Liver (tissue), 9 donors: ENCODE results near the gene PITPNB. TPM values are rescaled to one million over a fixed set of nuclear protein-coding genes. Genes with fewer than 3 reads are reported as not detected.

Source experiments
- DNase-seq: peaks from one replicate; pipeline ENCODE4 v3.0.0-alpha.2; 2017; ENCODE audit warnings: low spot score
- H3K27ac ChIP-seq, 2 donors: one replicate each; pipeline ENCODE4 v1.7.0; 2013; ENCODE audit warnings: inconsistent platforms in 2 of 2, low read length in 2 of 2, control low read depth in 1 of 2, low read depth in 1 of 2, mild to moderate bottlenecking in 1 of 2
- H3K27me3 ChIP-seq, 4 donors: one replicate each; pipeline versions ENCODE4 v1.6.1 to v1.7.0; 2013; ENCODE audit warnings: low read length in 3 of 4, inconsistent platforms in 1 of 4, mild to moderate bottlenecking in 1 of 4, moderate library complexity in 1 of 4; ENCODE audit not compliant: control insufficient read depth in 4 of 4, insufficient read depth in 4 of 4
- H3K36me3 ChIP-seq, 4 donors: one replicate each; pipeline versions ENCODE4 v1.6.1 to v1.7.0; 2013; ENCODE audit warnings: low read length in 3 of 4, mild to moderate bottlenecking in 3 of 4, low read depth in 1 of 4, moderate library complexity in 1 of 4; ENCODE audit not compliant: control insufficient read depth in 4 of 4, insufficient read depth in 3 of 4
- H3K4me1 ChIP-seq, 4 donors: one replicate each; pipeline versions ENCODE4 v1.6.1 to v1.7.0; 2013; ENCODE audit warnings: low read length in 3 of 4, mild to moderate bottlenecking in 3 of 4, moderate library complexity in 1 of 4; ENCODE audit not compliant: control insufficient read depth in 4 of 4, insufficient read depth in 4 of 4
- H3K4me3 ChIP-seq, 3 donors: one replicate each; pipeline versions ENCODE4 v1.6.1 to v1.7.0; 2013; ENCODE audit warnings: low read length in 3 of 3, control low read depth in 1 of 3, low read depth in 1 of 3, mild to moderate bottlenecking in 1 of 3
- H3K9ac ChIP-seq, 2 donors: one replicate each; pipeline ENCODE4 v1.7.0; 2013; ENCODE audit warnings: low read length in 2 of 2, mild to moderate bottlenecking in 2 of 2, moderate library complexity in 2 of 2, control low read depth in 1 of 2, low read depth in 1 of 2
- H3K9me3 ChIP-seq, 4 donors: one replicate each; pipeline versions ENCODE4 v1.6.1 to v1.7.0; 2013; ENCODE audit warnings: low read length in 3 of 4; ENCODE audit not compliant: control insufficient read depth in 4 of 4
- ATF3 ChIP-seq: IDR thresholded peaks from 2 replicates; pipeline ENCODE4 v1.6.1; 2016; ENCODE audit warnings: antibody characterized with exemption
- CTCF ChIP-seq: fragments of 150-350 bp; IDR thresholded peaks from 2 replicates; pipeline ENCODE4 v1.5.1; 2017; ENCODE audit warnings: improper control_type of control experiment, low read depth, low read length; ENCODE audit not compliant: missing input control
- EGR1 ChIP-seq, 2 donors: IDR thresholded peaks; 2 replicates each; pipeline ENCODE4 v1.6.1; 2016 to 2018; ENCODE audit warnings: antibody characterized with exemption in 2 of 2, low read depth in 2 of 2
- FOXA1 ChIP-seq: IDR thresholded peaks from 2 replicates; pipeline ENCODE4 v1.6.1; 2016; ENCODE audit warnings: antibody characterized with exemption
- FOXA2 ChIP-seq: IDR thresholded peaks from 2 replicates; pipeline ENCODE4 v1.6.1; 2016; ENCODE audit warnings: antibody characterized with exemption
- GABPA ChIP-seq, 2 donors: IDR thresholded peaks in 1 of 2; conservative IDR thresholded peaks in 1 of 2; 2 replicates each; pipeline ENCODE4 v1.6.1; 2016; ENCODE audit warnings: antibody characterized with exemption in 2 of 2, mild to moderate bottlenecking in 1 of 2, moderate library complexity in 1 of 2
- HNF4A ChIP-seq, 2 donors: conservative IDR thresholded peaks; 2 replicates each; pipeline ENCODE4 v1.6.1; 2016; ENCODE audit warnings: antibody characterized with exemption in 2 of 2, mild to moderate bottlenecking in 2 of 2
- HNF4G ChIP-seq: IDR thresholded peaks from 2 replicates; pipeline ENCODE4 v1.6.1; 2016; ENCODE audit warnings: antibody characterized with exemption
- JUND ChIP-seq, 2 donors: IDR thresholded peaks; 2 replicates each; pipeline ENCODE4 v1.6.1; 2016; ENCODE audit warnings: antibody characterized with exemption in 2 of 2
- MAX ChIP-seq: IDR thresholded peaks from 2 replicates; pipeline ENCODE4 v1.6.1; 2016; ENCODE audit warnings: antibody characterized with exemption
- NR2F2 ChIP-seq: IDR thresholded peaks from 2 replicates; pipeline ENCODE4 v1.6.1; 2016; ENCODE audit warnings: antibody characterized with exemption
- RAD21 ChIP-seq, 2 donors: IDR thresholded peaks; 2 replicates each; pipeline ENCODE4 v1.6.1; 2016; ENCODE audit warnings: antibody characterized with exemption in 2 of 2, mild to moderate bottlenecking in 2 of 2
- RXRA ChIP-seq, 2 donors: IDR thresholded peaks; 2 replicates each; pipeline ENCODE4 v1.6.1; 2017 to 2018; ENCODE audit warnings: antibody characterized with exemption in 2 of 2, mild to moderate bottlenecking in 1 of 2
- SP1 ChIP-seq: IDR thresholded peaks from 2 replicates; pipeline ENCODE4 v1.6.1; 2018; ENCODE audit warnings: antibody characterized with exemption, mild to moderate bottlenecking
- TAF1 ChIP-seq: conservative IDR thresholded peaks from 2 replicates; pipeline ENCODE4 v1.6.1; 2016; ENCODE audit warnings: antibody characterized with exemption, mild to moderate bottlenecking
- YY1 ChIP-seq: IDR thresholded peaks from 2 replicates; pipeline ENCODE4 v1.6.1; 2016; ENCODE audit warnings: antibody characterized with exemption, mild to moderate bottlenecking
- ZBTB33 ChIP-seq: IDR thresholded peaks from 2 replicates; pipeline ENCODE4 v1.6.1; 2016; ENCODE audit warnings: antibody characterized with exemption
- WGBS: extraction: QIAGEN DNeasy Blood & Tissue Kit; methylation state at CpG from one replicate; pipeline ENCODE4 v1.1.7; 2013; 5-methylcytosine and 5-hydroxymethylcytosine counted together
- polyA plus RNA-seq, 2 donors: library from polyadenylated mRNA; stranded (reverse) in 1 of 2; unstranded in 1 of 2; fragments of 200-250 nt in 1 of 2; fragments of >200 nt in 1 of 2; fragmentation: Nextera tagmentation in 1 of 2; extraction: Ambion mirVana in 1 of 2; gene quantifications; one replicate each; pipeline versions ENCODE4 v1.2.1 to v1.2.3, GENCODE V29; 2013 to 2015
- total RNA-seq, 2 donors: library from RNA; depleted of rRNA; stranded (reverse); fragments of >200 nt; gene quantifications; one replicate each; pipeline ENCODE4 v1.2.3, GENCODE V29; 2014
- TF ChIP-seq, protein P1 (sequence below): IDR thresholded peaks from 2 replicates; pipeline ENCODE4 v1.6.1; 2016; ENCODE audit warnings: antibody characterized with exemption, mild to moderate bottlenecking
- donor health status: healthy.
- donor health status: healthy.
- donor health status: healthy.
- donor health status: healthy.
- donor health status: healthy.

The PITPNB gene
- total and polyA plus RNA-seq, 4 donors = 18.4 to 57.4 (median 34.4) TPM

DNA sequence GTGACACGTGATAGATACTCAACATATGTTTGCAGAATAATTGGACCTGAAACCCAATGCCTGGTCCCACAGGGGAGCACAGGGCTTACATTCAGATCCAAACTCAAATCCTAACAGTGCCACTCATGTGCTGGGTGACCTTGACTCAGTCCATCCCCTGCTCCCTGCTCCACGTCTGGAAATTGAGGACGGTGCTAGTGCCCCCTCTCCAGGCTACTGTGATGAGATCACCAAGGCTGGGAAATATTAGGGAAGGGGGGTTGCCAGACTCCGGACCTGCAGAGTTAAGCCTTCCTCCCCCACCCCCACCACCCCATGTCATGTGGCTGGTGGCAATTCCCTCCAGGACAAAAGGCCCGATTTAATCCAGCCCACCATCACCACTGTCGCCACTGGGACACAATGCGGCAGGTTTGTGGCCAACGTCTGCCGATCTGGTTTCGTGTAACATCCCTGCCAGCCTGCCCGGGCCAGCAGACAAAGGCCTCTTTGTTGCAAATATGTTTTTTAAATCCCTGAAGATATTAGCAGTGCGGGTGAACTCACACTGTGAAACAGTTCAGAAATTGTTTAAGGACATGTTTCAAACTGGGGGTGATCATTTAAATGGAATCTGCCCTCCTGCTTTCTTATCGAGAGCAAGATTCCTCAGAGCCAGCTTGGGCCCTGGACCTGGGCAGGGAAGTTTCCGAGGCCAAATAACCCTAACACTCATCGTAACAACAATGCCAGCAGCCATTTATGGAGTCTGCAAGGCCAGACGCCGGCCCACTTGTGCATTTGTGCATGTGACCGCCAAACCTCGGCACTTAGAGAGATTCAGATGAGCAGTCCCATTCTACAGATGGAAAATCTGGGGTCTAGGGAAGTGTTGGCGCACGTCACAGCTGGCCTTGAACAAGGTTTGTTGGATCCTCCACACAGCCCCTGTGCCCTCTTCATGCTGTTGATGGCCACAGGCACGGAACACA, 97.9 kb downstream of the PITPNB start:
- 82% methylated on average over 22 of the region's 22 CpGs for WGBS
- Histone ChIP-seq H3K36me3 (no peaks in the 10 kb centered on the region), H3K27ac (no peak overlapping the region), H3K4me1 (no peaks in the 10 kb centered on the region), H3K9me3 (no peaks in the 10 kb centered on the region), H3K27me3 (no peaks in the 10 kb centered on the region), H3K9ac (no peak overlapping the region), H3K4me3 (no peak overlapping the region)
- TF ChIP-seq YY1 (no peak), JUND (IDR thresholded peaks at IDR 0.05) (no peak), GABPA (IDR thresholded peaks at IDR 0.05 in 1 of 2, conservative IDR thresholded peaks at IDR 0.05 in 1 of 2) (no peak), RAD21 (IDR thresholded peaks at IDR 0.05) (no peak)
- DNase-seq = no peak

GRCh38 chr22:27816552-27816951, 102.5 kb downstream of the PITPNB start:
- WGBS = 84% methylated on average over 3 of the region's 3 CpGs
- Histone ChIP-seq H3K9ac (no peak overlapping the region), H3K4me3 (no peak overlapping the region), H3K4me1 (no peaks in the 10 kb centered on the region), H3K27me3 (no peaks in the 10 kb centered on the region), H3K36me3 (no peaks in the 10 kb centered on the region), H3K27ac (no peak overlapping the region), H3K9me3 (no peaks in the 10 kb centered on the region)
- DNase-seq = no peak
- TF ChIP-seq TAF1 = no peak
- no peak for TF ChIP-seq HNF4A (conservative IDR thresholded peaks at IDR 0.05)
- no peak for TF ChIP-seq NR2F2
- no peak for TF ChIP-seq EGR1 (IDR thresholded peaks at IDR 0.05; ENCODE audit: low read depth in 2 of 2)

DNA sequence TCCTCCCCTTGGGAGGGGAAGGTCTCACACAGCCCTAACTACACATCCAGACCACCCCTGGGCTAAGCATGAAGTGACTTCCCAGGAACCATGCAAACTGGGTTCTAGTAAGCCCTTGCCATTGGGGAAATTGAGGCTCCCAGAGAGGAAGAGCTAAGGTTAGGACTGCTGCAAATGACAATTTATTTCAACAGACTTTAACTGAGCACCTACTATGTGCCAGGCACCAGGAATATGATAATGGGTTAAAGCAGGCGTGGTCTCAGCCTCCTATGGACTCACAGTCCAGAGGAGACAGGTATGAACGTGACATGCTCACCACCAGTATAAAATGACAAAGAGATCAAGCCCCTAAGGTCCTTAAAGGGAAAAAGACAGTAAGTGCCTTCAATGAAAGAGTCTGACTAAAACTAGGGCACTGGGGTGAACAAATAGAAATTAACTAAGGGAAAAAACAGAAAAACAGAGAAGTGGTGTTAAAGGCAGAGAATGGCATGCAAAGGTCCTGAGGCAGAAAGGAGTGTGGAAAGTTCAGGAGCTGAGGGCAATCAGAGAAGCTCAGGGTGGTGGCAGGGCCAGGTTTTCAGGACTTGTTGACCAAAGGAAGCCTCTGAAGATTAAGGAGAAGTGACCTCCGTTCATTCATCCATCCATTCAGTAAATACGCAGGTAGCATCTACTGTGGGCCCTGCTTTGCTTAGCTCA, 103.1 kb downstream of the PITPNB start:
- TF ChIP-seq TAF1 (no peak), ZBTB33 (no peak), HNF4G (no peak), YY1 (no peak), CTCF (no peak), RXRA (IDR thresholded peaks at IDR 0.05) (no peak), EGR1 (IDR thresholded peaks at IDR 0.05; ENCODE audit: low read depth in 2 of 2) (no peak), RAD21 (IDR thresholded peaks at IDR 0.05) (no peak), SP1 (no peak), FOXA1 (no peak), FOXA2 (no peak), GABPA (IDR thresholded peaks at IDR 0.05 in 1 of 2, conservative IDR thresholded peaks at IDR 0.05 in 1 of 2) (no peak), NR2F2 (no peak), HNF4A (conservative IDR thresholded peaks at IDR 0.05) (no peak), JUND (IDR thresholded peaks at IDR 0.05) (no peak), MAX (no peak), ATF3 (no peak)
- TF ChIP-seq, protein P1, sequence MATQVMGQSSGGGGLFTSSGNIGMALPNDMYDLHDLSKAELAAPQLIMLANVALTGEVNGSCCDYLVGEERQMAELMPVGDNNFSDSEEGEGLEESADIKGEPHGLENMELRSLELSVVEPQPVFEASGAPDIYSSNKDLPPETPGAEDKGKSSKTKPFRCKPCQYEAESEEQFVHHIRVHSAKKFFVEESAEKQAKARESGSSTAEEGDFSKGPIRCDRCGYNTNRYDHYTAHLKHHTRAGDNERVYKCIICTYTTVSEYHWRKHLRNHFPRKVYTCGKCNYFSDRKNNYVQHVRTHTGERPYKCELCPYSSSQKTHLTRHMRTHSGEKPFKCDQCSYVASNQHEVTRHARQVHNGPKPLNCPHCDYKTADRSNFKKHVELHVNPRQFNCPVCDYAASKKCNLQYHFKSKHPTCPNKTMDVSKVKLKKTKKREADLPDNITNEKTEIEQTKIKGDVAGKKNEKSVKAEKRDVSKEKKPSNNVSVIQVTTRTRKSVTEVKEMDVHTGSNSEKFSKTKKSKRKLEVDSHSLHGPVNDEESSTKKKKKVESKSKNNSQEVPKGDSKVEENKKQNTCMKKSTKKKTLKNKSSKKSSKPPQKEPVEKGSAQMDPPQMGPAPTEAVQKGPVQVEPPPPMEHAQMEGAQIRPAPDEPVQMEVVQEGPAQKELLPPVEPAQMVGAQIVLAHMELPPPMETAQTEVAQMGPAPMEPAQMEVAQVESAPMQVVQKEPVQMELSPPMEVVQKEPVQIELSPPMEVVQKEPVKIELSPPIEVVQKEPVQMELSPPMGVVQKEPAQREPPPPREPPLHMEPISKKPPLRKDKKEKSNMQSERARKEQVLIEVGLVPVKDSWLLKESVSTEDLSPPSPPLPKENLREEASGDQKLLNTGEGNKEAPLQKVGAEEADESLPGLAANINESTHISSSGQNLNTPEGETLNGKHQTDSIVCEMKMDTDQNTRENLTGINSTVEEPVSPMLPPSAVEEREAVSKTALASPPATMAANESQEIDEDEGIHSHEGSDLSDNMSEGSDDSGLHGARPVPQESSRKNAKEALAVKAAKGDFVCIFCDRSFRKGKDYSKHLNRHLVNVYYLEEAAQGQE = no peak
- Histone ChIP-seq H3K9me3 (no peaks in the 10 kb centered on the region), H3K27ac (no peak overlapping the region), H3K36me3 (no peaks in the 10 kb centered on the region), H3K4me1 (peaks cover 0 to under 1% (median under 1%) of the 10 kb centered on the region in 4 donors), H3K27me3 (no peaks in the 10 kb centered on the region), H3K9ac (no peak overlapping the region), H3K4me3 (no peak overlapping the region)
- 89% methylated on average over 4 of the region's 4 CpGs for WGBS
- DNase-seq = no peak
